Inferior parietal cortex (tissue), 1 donor: ENCODE data around the gene ICOS.

Experiments used
- DNase-seq: peaks from one replicate; pipeline ENCODE4 v3.0.0-alpha.2; 2016; ENCODE audit errors: extremely low spot score

Gene ICOS

DNA sequence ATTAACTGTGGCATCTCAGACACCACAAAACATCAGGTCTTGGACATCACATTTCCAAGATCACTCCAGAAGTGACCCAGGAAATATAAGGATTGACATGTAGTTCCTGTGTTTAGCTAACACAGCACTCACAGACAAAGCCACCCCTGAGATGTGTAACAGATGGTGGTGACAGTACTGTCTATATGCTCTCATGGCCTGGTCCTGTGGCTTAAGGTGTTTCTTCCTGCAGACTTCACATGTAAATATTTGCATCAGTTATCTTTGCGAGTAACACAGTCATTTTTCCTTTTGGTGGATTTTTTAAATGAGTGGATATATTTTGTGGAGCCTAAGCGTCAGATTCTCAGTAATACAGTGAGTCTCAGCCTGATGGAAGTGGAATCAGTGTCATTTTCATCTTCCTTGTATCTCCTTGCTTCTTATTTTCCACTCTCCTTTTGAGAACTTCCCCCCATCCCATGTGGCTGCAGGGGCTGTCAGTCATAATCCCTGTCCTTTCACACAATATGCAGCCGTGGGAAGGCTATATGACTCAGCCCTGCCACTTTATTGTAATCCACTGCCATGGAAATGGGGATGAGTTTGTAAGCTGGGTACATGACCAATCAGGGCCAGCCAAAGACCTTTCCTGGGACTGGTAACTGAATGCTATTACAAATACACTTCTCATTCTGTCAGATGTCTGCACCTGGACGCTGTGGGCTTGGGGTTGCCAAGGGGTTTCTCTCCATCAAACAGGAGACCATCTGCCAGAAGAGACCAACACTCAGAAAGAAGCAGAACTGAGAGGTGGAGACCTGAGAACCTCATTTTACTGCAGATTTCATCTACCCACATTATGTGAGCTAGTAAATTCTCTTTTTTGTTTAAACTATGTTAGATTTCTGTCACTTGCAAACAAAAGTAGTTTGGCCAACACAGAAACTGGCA is 74.3 kb downstream of the ICOS start:
- no peak for DNase-seq
